GM12801 (cell line): ENCODE data around the gene ENOPH1.

Experiments used
- TF ChIP-seq, protein P1 (sequence below): IDR thresholded peaks from one replicate; pipeline ENCODE4 v1.5.1; 2011; ENCODE audit warnings: control low read depth; ENCODE audit not compliant: insufficient read length; ENCODE audit errors: extremely low read depth

Gene ENOPH1

DNA sequence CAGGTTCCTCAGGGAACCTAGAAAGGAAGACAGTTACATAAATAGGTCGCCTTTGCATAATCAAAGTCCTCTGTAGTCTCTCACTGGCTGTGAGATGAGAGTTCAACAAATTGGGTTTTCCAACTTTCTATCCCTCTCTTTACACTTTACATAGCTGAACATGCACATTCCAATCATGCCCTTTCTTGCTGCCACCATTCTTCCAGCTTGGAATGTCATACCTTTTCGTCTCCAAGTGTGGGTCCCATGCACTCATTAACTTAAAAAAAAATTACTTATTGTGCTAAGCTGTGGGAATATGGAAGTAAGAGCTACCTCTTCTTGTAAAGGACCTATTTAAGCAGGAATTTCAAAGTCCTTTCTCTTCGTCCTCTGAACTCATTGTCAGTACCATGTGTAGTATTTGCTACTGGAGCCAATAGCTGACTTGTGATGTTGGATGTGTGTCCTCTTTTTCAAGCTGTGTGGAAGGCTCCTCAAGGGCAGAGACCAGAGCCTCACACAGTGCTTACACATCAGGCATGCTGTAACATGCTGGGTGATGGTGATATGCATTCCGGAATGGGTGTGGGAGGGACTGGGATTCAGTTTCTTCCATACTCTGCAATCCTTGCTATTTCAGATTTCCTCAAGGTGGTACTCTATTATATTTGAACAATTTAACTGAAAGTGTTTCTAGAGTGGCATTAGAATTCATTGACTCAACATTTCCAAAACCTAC, 7.1 kb downstream of the ENOPH1 start:
- TF ChIP-seq, protein P1, sequence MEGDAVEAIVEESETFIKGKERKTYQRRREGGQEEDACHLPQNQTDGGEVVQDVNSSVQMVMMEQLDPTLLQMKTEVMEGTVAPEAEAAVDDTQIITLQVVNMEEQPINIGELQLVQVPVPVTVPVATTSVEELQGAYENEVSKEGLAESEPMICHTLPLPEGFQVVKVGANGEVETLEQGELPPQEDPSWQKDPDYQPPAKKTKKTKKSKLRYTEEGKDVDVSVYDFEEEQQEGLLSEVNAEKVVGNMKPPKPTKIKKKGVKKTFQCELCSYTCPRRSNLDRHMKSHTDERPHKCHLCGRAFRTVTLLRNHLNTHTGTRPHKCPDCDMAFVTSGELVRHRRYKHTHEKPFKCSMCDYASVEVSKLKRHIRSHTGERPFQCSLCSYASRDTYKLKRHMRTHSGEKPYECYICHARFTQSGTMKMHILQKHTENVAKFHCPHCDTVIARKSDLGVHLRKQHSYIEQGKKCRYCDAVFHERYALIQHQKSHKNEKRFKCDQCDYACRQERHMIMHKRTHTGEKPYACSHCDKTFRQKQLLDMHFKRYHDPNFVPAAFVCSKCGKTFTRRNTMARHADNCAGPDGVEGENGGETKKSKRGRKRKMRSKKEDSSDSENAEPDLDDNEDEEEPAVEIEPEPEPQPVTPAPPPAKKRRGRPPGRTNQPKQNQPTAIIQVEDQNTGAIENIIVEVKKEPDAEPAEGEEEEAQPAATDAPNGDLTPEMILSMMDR = no peak

DNA sequence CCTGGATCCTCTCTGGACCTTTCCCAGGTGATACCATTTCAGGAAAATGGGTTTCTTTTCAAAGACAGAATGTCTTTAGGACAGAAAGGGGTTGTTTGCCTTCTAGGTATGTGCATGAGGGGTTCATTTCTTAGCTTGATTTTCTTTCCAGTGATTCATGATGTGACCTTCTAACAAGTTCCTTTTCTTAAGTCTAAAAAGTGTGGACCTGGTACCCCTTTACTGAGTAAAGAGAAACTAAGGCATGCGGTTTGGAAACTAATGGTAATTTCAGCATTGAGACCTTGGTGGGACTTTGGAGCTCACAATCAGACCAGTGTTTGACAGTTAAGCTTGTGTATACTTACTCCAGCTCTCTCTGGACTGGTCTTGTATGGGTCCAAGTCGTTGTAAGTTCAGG, 8.7 kb downstream of the ENOPH1 start:
- TF ChIP-seq, protein P1 = no peak

DNA sequence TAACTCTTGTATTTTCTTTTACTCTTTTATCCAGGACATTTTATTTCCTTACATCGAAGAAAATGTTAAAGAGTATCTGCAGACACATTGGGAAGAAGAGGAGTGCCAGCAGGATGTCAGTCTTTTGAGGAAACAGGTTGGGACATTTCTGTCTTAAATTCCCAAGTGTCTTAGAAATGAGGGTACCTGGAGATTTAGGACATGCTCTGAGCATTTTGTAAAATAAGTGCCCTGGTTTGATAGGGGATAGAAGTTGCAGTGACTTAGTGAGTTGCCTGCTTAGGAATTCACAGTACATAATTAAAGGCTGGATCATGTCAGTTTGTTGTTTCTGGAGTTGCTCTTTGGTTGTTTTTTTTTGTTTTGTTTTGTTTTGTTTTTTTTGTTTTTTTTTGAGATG, 17.5 kb downstream of the ENOPH1 start:
- TF ChIP-seq, protein P1 = no peak

DNA sequence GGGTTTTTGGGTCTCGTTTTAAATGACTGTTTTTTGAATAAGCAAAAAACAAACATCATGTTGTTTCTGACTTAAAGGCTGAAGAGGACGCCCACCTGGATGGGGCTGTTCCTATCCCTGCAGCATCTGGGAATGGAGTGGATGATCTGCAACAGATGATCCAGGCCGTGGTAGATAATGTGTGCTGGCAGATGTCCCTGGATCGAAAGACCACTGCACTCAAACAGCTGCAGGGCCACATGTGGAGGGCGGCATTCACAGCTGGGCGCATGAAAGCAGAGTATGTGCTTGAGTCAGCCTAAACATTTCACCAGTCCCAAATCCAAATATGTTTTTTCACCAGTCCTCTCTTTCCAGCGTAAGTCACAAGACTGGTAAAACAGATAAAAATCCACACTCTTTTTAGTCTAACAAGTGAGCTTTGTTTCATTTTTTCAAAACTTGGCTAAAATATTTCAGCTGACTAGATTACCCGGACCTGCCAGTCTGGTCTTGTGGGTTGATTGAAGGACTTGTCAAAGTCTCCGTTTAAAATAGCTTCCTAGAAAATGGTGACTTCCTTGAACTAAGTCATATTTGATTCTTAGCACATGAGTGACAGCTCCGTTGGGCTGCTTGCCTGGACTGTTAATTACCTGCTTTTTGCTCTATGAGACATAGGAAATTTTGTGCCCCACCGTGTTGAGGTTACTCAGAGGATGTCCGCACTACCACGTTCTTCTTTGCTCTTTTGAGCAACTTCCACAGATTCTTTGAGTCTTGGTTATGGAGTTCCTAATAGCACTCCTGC, 20.8 kb downstream of the ENOPH1 start:
- TF ChIP-seq, protein P1 = no peak

DNA sequence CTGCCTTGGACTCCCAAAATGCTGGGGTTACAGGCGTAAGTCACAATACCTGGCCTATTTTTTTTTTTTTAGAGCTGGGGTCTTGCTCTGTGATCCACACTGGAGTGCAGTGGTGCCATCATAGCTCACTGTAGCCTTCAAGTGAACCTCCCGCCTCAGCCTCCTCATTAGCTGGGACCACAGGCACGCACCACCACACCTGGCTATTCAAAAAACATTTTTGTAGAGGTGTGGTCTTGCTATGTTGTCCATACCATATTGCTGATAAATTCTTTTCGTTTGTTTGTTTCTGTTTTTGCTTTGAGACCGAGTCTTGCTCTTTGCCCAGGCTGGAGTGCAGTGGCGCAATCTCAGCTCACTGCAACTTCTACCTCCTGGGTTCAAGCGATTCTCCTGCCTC, 21.6 kb downstream of the ENOPH1 start:
- TF ChIP-seq, protein P1 = no peak

DNA sequence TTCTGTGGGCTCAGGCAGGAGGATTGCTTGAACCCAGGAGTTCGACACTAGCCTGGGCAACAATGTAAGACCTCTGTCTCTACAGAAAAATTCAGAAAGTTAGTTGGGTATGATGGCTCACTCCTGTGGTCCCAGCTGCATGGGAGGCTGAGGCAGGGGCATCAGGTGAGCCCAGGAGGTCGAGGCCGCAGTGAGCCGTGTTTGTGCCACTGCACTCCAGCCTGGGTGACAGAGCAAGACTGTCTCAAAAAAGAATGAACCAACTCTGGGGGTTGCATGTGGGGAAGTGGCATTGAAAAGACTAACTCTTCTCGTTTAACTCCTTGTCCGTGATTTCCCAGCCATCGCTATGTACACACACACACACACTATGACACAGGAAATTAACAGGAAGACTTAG, 26.9 kb downstream of the ENOPH1 start:
- TF ChIP-seq, protein P1 = no peak

DNA sequence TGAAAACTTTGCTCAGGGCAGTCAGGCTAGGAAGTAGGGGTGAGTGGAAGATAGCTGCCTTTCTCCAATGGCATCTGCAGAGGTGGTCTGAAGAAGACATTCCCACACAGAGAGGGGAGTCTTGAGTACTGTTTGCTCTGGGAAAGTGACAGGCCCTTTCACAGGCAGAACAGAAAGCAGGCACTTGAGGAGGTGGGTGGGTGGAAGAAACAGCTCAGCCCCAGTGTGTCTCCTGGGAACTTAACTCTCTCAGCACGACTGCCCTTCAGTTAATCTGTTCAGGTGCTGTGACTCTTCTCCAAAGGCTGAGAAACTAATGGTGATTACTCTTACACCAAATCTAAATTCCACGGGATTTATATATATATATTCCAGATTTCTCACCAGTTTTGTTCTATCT, 28.3 kb downstream of the ENOPH1 start:
- TF ChIP-seq, protein P1 = no peak
